Heart right ventricle (tissue), 16 donors: ENCODE data around the gene NEO1. TPM values are rescaled to one million over a fixed set of nuclear protein-coding genes. Genes with fewer than 3 reads are reported as not detected.

Experiments used
- ATAC-seq, 8 donors: fragments of 200-7000 bp; cut with Tn5 transposase; one replicate each; pipeline ENCODE4 v1.9.1; 2020; ENCODE audit warnings: mild to moderate bottlenecking in 8 of 8, moderate library complexity in 8 of 8, moderate number of reproducible peaks in 1 of 8
- DNase-seq, 2 donors: peaks; one replicate each; pipeline ENCODE4 v3.0.0-alpha.2; 2020
- H3K27ac ChIP-seq, 10 donors: fragments of 200-600 bp; sonication (generic) in 2 of 10; one replicate each; pipeline versions ENCODE4 v1.5.0 to v1.8.0; 2020 to 2022; ENCODE audit warnings: mild to moderate bottlenecking in 3 of 10
- H3K27me3 ChIP-seq, 7 donors: fragments of 200-600 bp; one replicate each; pipeline ENCODE4 v1.8.0; 2021 to 2022; ENCODE audit warnings: mild to moderate bottlenecking in 2 of 7
- H3K36me3 ChIP-seq, 9 donors: fragments of 200-600 bp; sonication (generic) in 1 of 9; one replicate each; pipeline versions ENCODE4 v1.5.0 to v1.8.0; 2020 to 2022; ENCODE audit warnings: mild to moderate bottlenecking in 2 of 9
- H3K4me1 ChIP-seq, 9 donors: fragments of 200-600 bp; sonication (generic) in 1 of 9; one replicate each; pipeline versions ENCODE4 v1.5.0 to v1.8.0; 2020 to 2022; ENCODE audit warnings: mild to moderate bottlenecking in 4 of 9
- H3K4me3 ChIP-seq, 10 donors: fragments of 200-600 bp; sonication (generic) in 2 of 10; one replicate each; pipeline versions ENCODE4 v1.5.0 to v1.8.0; 2020 to 2022; ENCODE audit warnings: mild to moderate bottlenecking in 7 of 10, moderate library complexity in 2 of 10
- H3K9me3 ChIP-seq, 11 donors: fragments of 200-600 bp in 10 of 11; sonication (generic) in 2 of 11; one replicate each; pipeline versions ENCODE4 v1.5.0 to v1.8.0; 2013 to 2022; ENCODE audit warnings: mild to moderate bottlenecking in 2 of 11, control low read depth in 1 of 11, moderate library complexity in 1 of 11
- WGBS, 2 donors: extraction: QIAGEN DNeasy Blood & Tissue Kit; methylation state at CpG; one replicate each; pipeline ENCODE4 v1.1.7; 2013; ENCODE audit warnings: inconsistent platforms in 1 of 2; 5-methylcytosine and 5-hydroxymethylcytosine counted together
- intact Hi-C, 10 donors: fragments of 100-400 bp; cut with DNase I; formaldehyde crosslinking; loops; one replicate each; pipeline versions ENCODE4 v1.11.1 to v1.14.2; 2022
- polyA plus RNA-seq, 2 donors: library from polyadenylated mRNA; stranded (reverse); fragments of 200-250 nt; gene quantifications; one replicate each; pipeline ENCODE4 v1.2.3, GENCODE V29; 2013
- total RNA-seq, 10 donors: library from RNA; stranded (reverse); fragmentation: NEBNext Ultra II Directional in 3 of 10; extraction: Animal tissue kit (Norgen Biotek cat#: 25700) in 3 of 10; gene quantifications; one replicate each; pipeline versions ENCODE4 v1.2.1 to v1.2.4, GENCODE V29; 2021 to 2023
- TF ChIP-seq, protein P1 (sequence below), 9 donors: fragments of 200-600 bp; sonication (generic) in 2 of 9; IDR thresholded peaks; one replicate each; pipeline versions ENCODE4 v1.5.0 to v1.8.0; 2021 to 2022; ENCODE audit warnings: antibody characterized with exemption in 9 of 9, mild to moderate bottlenecking in 5 of 9, moderate library complexity in 1 of 9
- donor health status: Arrhythmogenic right ventricular cardiomyopathy.
- donor health status: ischemic (EF 13 %, LVEDD 7.1; RV severe dilation, severe dysfunction).
- donor health status: healthy with polysubstance abuse.
- donor health status: DM: no; HTN: yes; CAD: no.
- donor health status: DM: no; HTN: no; CAD: no.
- donor health status: ischemic (EF 25% LVEDD 6.9; RV normal size, moderate dysfunction).
- donor health status: ischemic (EF 25% LVEDD 5.7; RV mildly dilated, moderate dysfunction).
- donor health status: healthy.
- donor health status: DM: yes; HTN: yes; CAD: no.
- donor health status: Ischemic cardiomyopathy.
- donor health status: ischemic (EF 35%, LVEDD 5.7; RV mildly dilated, moderate dysfunction).
- donor health status: nonischemic (EF 11% LVEDD 7.7; RV severe dilation, severe dysfunction).
- donor health status: DM: yes; HTN: yes; CAD: no.
- donor health status: PGD.
- donor health status: ischemic (EF 29% LVEDD 5.4; RV normal size, mild dysfunction).
- donor health status: nonischemic (EF 23%, LVEDD 6.1; RV moderate dilation, normal function).

The NEO1 gene
- total and polyA plus RNA-seq, 12 donors, result 3.4 to 16.9 (median 11.6) TPM

DNA sequence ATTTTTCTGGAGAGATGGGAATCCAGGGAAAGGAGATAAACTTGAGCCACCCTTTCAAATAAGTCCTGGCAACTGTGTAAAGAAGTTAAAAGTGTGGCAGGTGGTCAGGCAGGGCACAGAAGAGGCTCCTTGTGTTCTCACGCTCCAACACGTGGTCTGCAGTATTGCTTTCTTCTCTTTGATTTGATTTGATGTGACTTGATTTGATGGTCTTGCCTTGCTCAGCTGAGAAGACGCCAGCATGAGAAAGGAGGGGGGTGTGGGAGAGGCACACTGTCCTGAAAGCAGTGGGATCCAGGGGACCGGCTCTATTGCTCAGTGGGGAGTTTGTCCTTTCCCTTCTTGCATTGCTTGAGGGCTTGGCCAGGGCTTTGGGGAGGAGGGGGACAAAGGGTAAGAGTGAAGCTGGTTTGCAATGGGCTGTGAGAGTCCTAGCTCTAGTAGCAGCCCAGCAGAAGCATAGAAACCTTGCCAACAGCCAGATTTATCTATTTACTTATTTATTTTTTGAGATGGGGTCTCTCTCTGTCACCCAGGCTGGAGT, 25.7 kb upstream of the NEO1 start:
- H3K27ac ChIP-seq, result no peak overlapping the region
- H3K4me3 ChIP-seq, result no peak overlapping the region
- intact Hi-C loops, result no loop called here
- WGBS, 2 donors, result 40 to 52% methylated on average over 3 to 4 of the region's 4 CpGs
- no peaks in the 10 kb centered on the region for H3K36me3 ChIP-seq
- peaks cover 0 to 80% (median 64%) of the 10 kb centered on the region in 7 donors for H3K27me3 ChIP-seq
- no peaks in the 10 kb centered on the region for H3K9me3 ChIP-seq
- TF ChIP-seq, protein P1, sequence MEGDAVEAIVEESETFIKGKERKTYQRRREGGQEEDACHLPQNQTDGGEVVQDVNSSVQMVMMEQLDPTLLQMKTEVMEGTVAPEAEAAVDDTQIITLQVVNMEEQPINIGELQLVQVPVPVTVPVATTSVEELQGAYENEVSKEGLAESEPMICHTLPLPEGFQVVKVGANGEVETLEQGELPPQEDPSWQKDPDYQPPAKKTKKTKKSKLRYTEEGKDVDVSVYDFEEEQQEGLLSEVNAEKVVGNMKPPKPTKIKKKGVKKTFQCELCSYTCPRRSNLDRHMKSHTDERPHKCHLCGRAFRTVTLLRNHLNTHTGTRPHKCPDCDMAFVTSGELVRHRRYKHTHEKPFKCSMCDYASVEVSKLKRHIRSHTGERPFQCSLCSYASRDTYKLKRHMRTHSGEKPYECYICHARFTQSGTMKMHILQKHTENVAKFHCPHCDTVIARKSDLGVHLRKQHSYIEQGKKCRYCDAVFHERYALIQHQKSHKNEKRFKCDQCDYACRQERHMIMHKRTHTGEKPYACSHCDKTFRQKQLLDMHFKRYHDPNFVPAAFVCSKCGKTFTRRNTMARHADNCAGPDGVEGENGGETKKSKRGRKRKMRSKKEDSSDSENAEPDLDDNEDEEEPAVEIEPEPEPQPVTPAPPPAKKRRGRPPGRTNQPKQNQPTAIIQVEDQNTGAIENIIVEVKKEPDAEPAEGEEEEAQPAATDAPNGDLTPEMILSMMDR (IDR thresholded peaks at IDR 0.05), result no peak
- ATAC-seq, result no peak
- peaks cover 0 to 4% (median 0%) of the 10 kb centered on the region in 9 donors for H3K4me1 ChIP-seq
- DNase-seq, result no peak

DNA sequence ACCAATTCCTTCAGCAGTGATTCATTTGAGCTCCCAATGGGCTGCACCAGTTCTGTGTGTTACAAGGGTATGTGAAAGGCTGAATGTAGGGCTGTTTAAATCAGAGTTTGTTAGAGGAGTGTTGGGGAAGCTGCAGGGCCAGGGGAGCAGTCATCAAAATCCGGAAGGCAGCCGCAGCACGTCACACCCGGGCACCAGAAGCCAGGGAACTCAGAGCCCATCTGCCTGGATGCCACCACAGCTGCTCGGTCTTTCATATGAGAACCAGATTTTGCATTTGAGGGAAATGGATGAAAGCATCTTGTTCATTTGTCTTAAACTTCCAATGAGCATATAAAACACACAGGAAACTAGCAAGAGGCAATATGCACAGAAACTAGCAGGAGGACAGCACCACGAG, 24.2 kb upstream of the NEO1 start:
- TF ChIP-seq, protein P1 (IDR thresholded peaks at IDR 0.05), result no peak
- no peaks in the 10 kb centered on the region for H3K36me3 ChIP-seq
- peaks cover 0 to 4% (median 0%) of the 10 kb centered on the region in 9 donors for H3K4me1 ChIP-seq
- WGBS, 2 donors, result 91% methylated on average over 6 of the region's 6 CpGs
- no peak overlapping the region for H3K27ac ChIP-seq
- DNase-seq, result no peak
- no peaks in the 10 kb centered on the region for H3K9me3 ChIP-seq
- no peak for ATAC-seq
- peaks cover 0 to 92% (median 58%) of the 10 kb centered on the region in 7 donors for H3K27me3 ChIP-seq
- intact Hi-C loops, result no loop called here
- no peak overlapping the region for H3K4me3 ChIP-seq

DNA sequence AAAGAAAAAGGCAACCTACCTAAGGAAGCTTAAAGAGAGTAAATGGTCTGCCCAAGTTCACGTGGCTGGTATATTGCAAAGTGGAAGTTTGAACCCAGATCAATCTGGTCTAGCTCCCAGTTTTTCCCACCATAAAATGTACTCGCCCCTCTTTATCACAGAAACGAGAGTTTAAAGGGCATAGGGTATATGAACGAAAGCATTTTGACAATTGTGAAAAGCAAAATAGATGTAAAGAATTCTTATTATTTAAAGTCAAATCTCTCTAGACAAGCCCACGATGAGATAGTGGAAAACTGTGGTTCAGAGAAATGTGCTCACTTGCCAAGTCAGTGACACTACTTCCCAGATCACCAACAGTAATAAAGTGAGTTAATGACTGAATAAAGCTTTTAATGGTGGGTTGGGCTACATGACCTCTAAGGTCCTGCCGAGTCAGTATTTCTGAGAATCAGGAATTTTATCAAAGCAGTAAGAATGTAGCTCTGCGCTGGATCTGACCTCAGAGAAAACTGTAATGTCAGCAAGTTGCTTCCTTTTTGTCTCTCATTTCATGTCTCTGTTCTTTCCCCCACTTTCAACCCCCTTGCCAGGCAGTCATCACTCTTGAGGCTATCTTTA, 23.3 kb upstream of the NEO1 start:
- Histone ChIP-seq H3K27me3 (peaks cover 0 to 97% (median 57%) of the 10 kb centered on the region in 7 donors), H3K27ac (no peak overlapping the region), H3K36me3 (no peaks in the 10 kb centered on the region), H3K4me3 (no peak overlapping the region), H3K4me1 (peaks cover 0 to 4% (median 0%) of the 10 kb centered on the region in 9 donors), H3K9me3 (no peaks in the 10 kb centered on the region)
- DNase-seq (no peak), ATAC-seq (no peak)
- TF ChIP-seq, protein P1 (IDR thresholded peaks at IDR 0.05), result no peak
- 47 to 53% methylated on average over 7 of the region's 7 CpGs for WGBS, 2 donors
- intact Hi-C loops, result no loop called here

DNA sequence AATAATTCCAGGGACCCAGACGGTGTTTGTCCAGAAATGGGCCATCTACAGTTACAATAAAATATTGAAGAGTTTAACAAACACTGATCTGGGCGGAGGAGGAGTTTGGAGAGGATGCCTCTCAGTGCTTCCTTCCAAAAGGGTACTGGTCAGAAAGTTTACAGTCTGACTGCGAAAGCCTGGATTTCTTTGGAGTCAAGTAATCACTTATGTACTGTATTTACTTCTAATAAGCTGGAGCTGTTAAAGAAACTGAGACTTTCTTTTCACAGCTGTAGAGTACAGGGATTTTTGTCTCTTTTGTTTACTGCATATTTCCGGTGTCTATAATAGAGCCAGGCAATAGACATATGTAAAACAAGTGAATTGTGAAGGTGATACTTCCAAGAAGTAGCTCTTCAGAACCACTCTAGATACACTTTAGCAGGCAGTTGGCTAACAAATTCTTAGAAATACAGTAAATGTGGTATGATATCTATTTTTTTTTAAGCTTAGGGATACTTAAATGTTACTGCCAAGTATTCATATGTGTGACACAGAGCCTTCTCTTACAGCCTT, 22.1 kb upstream of the NEO1 start:
- H3K27me3 ChIP-seq, result peaks cover 0 to 92% (median 48%) of the 10 kb centered on the region in 7 donors
- H3K27ac ChIP-seq, result no peak overlapping the region
- ATAC-seq, result no peak
- peaks cover 0 to 4% (median 0%) of the 10 kb centered on the region in 9 donors for H3K4me1 ChIP-seq
- intact Hi-C loops, result no loop called here
- TF ChIP-seq, protein P1 (IDR thresholded peaks at IDR 0.05), result no peak
- DNase-seq, result no peak
- no peaks in the 10 kb centered on the region for H3K36me3 ChIP-seq
- 86 to 91% methylated on average over 4 of the region's 4 CpGs for WGBS, 2 donors
- no peaks in the 10 kb centered on the region for H3K9me3 ChIP-seq
- H3K4me3 ChIP-seq, result no peak overlapping the region
